Thymus (tissue), 11 donors: ENCODE measurements around the gene ZRANB1. TPM values are rescaled to one million over a fixed set of nuclear protein-coding genes. Genes with fewer than 3 reads are reported as not detected.

Experiments
- DNase-seq, 9 donors: peaks; one replicate each; pipeline ENCODE4 v3.0.0-alpha.2; 2013; ENCODE audit warnings: low spot score in 9 of 9, low read depth in 6 of 9, missing footprints in 1 of 9
- H3K27ac ChIP-seq, 2 donors: one replicate each; pipeline ENCODE4 v1.5.1; 2013; ENCODE audit warnings: control low read depth in 1 of 2, low read depth in 1 of 2, low read length in 1 of 2, mild to moderate bottlenecking in 1 of 2, moderate library complexity in 1 of 2
- H3K27me3 ChIP-seq, 2 donors: one replicate each; pipeline ENCODE4 v1.5.1; 2013; ENCODE audit warnings: low read length in 1 of 2; ENCODE audit not compliant: control insufficient read depth in 2 of 2, insufficient read depth in 1 of 2
- H3K36me3 ChIP-seq, 2 donors: one replicate each; pipeline ENCODE4 v1.5.1; 2013; ENCODE audit warnings: low read length in 1 of 2, mild to moderate bottlenecking in 1 of 2, moderate library complexity in 1 of 2; ENCODE audit not compliant: control insufficient read depth in 2 of 2, insufficient read depth in 2 of 2
- H3K4me1 ChIP-seq, 2 donors: one replicate each; pipeline ENCODE4 v1.5.1; 2013; ENCODE audit warnings: low read length in 2 of 2; ENCODE audit not compliant: control insufficient read depth in 2 of 2, insufficient read depth in 2 of 2
- H3K4me3 ChIP-seq, 2 donors: one replicate each; pipeline ENCODE4 v1.5.1; 2013; ENCODE audit warnings: low read length in 2 of 2, control low read depth in 1 of 2, mild to moderate bottlenecking in 1 of 2
- H3K9me3 ChIP-seq, 2 donors: one replicate each; pipeline ENCODE4 v1.5.1; 2013; ENCODE audit warnings: low read length in 1 of 2, mild to moderate bottlenecking in 1 of 2; ENCODE audit not compliant: control insufficient read depth in 2 of 2, insufficient read depth in 1 of 2
- WGBS: extraction: QIAGEN DNeasy Blood & Tissue Kit; methylation state at CpG from one replicate; pipeline ENCODE4 v1.1.7; 2013; 5-methylcytosine and 5-hydroxymethylcytosine counted together
- polyA plus RNA-seq: library from polyadenylated mRNA; stranded (reverse); fragments of 200-250 nt; gene quantifications from one replicate; pipeline ENCODE4 v1.2.3, GENCODE V29; 2013
- total RNA-seq: library from RNA; stranded (reverse); fragments of 120-200 nt; gene quantifications from one replicate; pipeline ENCODE4 v1.2.4, GENCODE V29; 2013
- donor health status: healthy.

ZRANB1 gene
- total and polyA plus RNA-seq, 2 donors: 16.0 to 17.5 TPM

- DNase-seq: no peak
- Histone ChIP-seq H3K4me3 (no peak overlapping the region), H3K9me3 (no peaks in the 10 kb centered on the region), H3K36me3 (no peaks in the 10 kb centered on the region), H3K27ac (no peak overlapping the region), H3K4me1 (no peaks in the 10 kb centered on the region), H3K27me3 (no peaks in the 10 kb centered on the region)
- 92% methylated on average over 16 of the region's 16 CpGs for WGBS
These were observed 82.7 kb downstream of the ZRANB1 start for GRCh38 chr10:125024497-125025234.

- Histone ChIP-seq H3K4me1 (no peaks in the 10 kb centered on the region), H3K27ac (no peak overlapping the region), H3K9me3 (no peaks in the 10 kb centered on the region), H3K4me3 (no peak overlapping the region), H3K27me3 (no peaks in the 10 kb centered on the region), H3K36me3 (no peaks in the 10 kb centered on the region)
- DNase-seq: no peak
- WGBS: 80% methylated on average over 12 of the region's 12 CpGs
These were observed 83.4 kb downstream of the ZRANB1 start for GRCh38 chr10:125025341-125025740.

- Histone ChIP-seq H3K36me3 (no peaks in the 10 kb centered on the region), H3K4me1 (no peaks in the 10 kb centered on the region), H3K27me3 (no peaks in the 10 kb centered on the region), H3K27ac (no peak overlapping the region), H3K9me3 (no peaks in the 10 kb centered on the region), H3K4me3 (no peak overlapping the region)
- 98% methylated on average over 51 of the region's 51 CpGs for WGBS
- DNase-seq: no peak
These were observed 84.4 kb downstream of the ZRANB1 start for GRCh38 chr10:125026036-125026931.

GRCh38 chr10:125026974-125027735 is 85.2 kb downstream of the ZRANB1 start:
- Histone ChIP-seq H3K4me3 (no peak overlapping the region), H3K27me3 (no peaks in the 10 kb centered on the region), H3K9me3 (no peaks in the 10 kb centered on the region), H3K4me1 (no peaks in the 10 kb centered on the region), H3K27ac (no peak overlapping the region), H3K36me3 (no peaks in the 10 kb centered on the region)
- 97% methylated on average over 40 of the region's 40 CpGs for WGBS
- no peak for DNase-seq

- Histone ChIP-seq H3K27me3 (no peaks in the 10 kb centered on the region), H3K4me1 (no peaks in the 10 kb centered on the region), H3K9me3 (no peaks in the 10 kb centered on the region), H3K27ac (no peak overlapping the region), H3K36me3 (no peaks in the 10 kb centered on the region), H3K4me3 (no peak overlapping the region)
- no peak for DNase-seq
- WGBS: 95% methylated on average over 17 of the region's 17 CpGs
These were observed 86.2 kb downstream of the ZRANB1 start for GRCh38 chr10:125027871-125028869.

GRCh38 chr10:125029584-125030242 is 87.8 kb downstream of the ZRANB1 start:
- Histone ChIP-seq H3K9me3 (no peaks in the 10 kb centered on the region), H3K27me3 (no peaks in the 10 kb centered on the region), H3K27ac (no peak overlapping the region), H3K36me3 (no peaks in the 10 kb centered on the region), H3K4me1 (no peaks in the 10 kb centered on the region), H3K4me3 (no peak overlapping the region)
- WGBS: 96% methylated on average over 7 of the region's 7 CpGs
- DNase-seq: no peak

- DNase-seq: no peak
- Histone ChIP-seq H3K4me1 (no peaks in the 10 kb centered on the region), H3K27ac (no peak overlapping the region), H3K27me3 (no peaks in the 10 kb centered on the region), H3K4me3 (no peak overlapping the region), H3K9me3 (no peaks in the 10 kb centered on the region), H3K36me3 (no peaks in the 10 kb centered on the region)
- WGBS: 86% methylated on average over 9 of the region's 10 CpGs
These were observed 88.8 kb downstream of the ZRANB1 start for GRCh38 chr10:125030567-125031197.
